Skin epidermis (tissue), 12 donors: ENCODE measurements around the gene SCAPER.
A peak's percentile ranks its signal among the peaks of the same experiment; 100 is the strongest.

Source experiments
- H3K27ac ChIP-seq, 21 experiments: fragments of 200-600 bp; sonication (generic) in 11 of 21; one replicate each; pipeline ENCODE4 v1.5.0; 2020; ENCODE audit warnings: mild to moderate bottlenecking in 3 of 21, inconsistent platforms in 2 of 21, moderate library complexity in 2 of 21
- H3K4me3 ChIP-seq, 7 experiments: fragments of 200-600 bp; sonication (generic) in 2 of 7; one replicate each; pipeline ENCODE4 v1.5.0; 2020; ENCODE audit warnings: inconsistent platforms in 2 of 7, mild to moderate bottlenecking in 2 of 7, moderate library complexity in 1 of 7

Gene SCAPER, protein sequence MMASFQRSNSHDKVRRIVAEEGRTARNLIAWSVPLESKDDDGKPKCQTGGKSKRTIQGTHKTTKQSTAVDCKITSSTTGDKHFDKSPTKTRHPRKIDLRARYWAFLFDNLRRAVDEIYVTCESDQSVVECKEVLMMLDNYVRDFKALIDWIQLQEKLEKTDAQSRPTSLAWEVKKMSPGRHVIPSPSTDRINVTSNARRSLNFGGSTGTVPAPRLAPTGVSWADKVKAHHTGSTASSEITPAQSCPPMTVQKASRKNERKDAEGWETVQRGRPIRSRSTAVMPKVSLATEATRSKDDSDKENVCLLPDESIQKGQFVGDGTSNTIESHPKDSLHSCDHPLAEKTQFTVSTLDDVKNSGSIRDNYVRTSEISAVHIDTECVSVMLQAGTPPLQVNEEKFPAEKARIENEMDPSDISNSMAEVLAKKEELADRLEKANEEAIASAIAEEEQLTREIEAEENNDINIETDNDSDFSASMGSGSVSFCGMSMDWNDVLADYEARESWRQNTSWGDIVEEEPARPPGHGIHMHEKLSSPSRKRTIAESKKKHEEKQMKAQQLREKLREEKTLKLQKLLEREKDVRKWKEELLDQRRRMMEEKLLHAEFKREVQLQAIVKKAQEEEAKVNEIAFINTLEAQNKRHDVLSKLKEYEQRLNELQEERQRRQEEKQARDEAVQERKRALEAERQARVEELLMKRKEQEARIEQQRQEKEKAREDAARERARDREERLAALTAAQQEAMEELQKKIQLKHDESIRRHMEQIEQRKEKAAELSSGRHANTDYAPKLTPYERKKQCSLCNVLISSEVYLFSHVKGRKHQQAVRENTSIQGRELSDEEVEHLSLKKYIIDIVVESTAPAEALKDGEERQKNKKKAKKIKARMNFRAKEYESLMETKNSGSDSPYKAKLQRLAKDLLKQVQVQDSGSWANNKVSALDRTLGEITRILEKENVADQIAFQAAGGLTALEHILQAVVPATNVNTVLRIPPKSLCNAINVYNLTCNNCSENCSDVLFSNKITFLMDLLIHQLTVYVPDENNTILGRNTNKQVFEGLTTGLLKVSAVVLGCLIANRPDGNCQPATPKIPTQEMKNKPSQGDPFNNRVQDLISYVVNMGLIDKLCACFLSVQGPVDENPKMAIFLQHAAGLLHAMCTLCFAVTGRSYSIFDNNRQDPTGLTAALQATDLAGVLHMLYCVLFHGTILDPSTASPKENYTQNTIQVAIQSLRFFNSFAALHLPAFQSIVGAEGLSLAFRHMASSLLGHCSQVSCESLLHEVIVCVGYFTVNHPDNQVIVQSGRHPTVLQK (N-terminal part only)

DNA sequence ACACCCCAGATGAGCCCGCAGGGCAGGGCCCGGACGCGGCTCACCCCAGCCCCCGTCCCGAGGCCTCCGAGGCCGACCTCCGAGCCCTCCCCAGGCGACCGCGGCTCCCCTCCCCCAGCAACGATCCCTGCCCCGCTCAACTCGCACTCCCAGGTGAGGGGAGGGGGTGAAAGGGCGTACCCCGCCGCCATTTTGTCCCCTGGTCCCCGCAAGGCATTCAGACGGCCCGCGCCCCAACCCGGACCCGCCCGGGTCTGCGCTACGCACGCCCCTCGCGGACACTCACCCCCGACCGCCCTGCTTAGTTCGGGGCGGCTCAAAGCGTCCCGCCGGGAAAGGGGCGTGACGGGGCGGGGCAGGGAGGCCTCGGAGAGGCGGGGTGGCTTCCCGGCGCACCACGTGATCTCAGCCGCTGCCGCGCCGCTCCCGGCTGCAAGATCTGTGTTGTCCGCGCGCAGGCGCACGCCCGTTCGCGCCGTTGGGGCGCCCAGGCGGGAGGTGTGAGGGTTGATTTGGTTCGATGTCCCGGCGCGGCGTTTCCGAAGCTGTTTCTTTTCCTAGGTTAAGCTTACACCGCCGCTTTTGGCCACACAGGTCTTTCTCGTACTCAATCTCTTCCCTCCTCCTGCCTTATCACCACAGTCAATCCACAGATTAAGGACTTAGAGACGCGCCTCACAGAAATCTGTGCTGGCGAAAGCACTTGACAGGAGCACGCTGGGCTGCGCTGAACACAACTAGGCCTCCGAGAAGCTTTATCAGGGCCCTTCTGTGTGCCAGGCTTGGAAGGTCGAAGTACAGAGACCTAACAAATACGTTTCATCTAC is at the start of gene SCAPER:
SCAPER (minus strand) TSS at position 328 of the 827 bp plus-strand sequence. CDS start 21,523 bp downstream, outside the sequence.
- Histone ChIP-seq H3K4me3 (peak within 1 kb of the TSS; percentile 62 to 98 (median 82)), H3K27ac (peak within 1 kb of the TSS; percentile 53 to 98 (median 91))

DNA sequence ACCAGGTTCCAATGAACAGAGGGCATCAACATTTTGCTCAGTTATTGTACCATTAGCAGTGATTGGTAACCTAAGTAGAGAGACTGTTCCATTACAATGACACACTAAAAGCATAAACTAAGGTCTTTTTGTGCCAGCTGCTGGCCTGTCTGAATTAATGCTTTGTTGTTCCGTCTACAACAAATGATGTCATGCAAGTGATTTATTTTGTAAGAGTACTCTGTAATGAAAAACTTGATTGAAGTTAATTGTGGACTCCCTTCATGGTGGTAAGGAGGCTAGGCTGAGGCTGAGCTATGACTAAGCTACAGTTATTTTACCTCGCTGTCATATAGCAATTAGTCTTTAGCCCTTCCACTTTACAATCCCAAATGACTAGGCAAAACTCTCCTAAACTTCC is 49.6 kb upstream of the SCAPER start:
- H3K27ac ChIP-seq = no peak overlapping the region
- no peak overlapping the region for H3K4me3 ChIP-seq

DNA sequence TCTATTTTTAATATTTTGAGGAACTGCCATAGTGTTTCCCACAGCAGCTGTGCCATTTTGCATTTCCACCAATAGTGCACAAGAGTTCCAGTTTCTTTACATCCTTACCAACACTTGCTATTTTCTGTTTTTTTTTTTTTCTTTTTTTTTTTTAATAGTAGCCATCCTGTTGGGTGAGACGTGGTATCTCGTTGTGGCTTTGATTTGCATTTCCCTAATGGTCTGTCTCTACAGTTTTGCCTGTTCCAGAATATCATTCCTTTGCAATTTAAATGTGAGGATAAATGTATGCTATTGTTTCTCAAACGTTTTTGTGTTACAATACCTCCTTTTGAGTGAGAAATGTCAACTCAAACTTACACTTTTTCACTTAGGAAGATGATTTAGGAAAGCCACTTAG is 48.8 kb upstream of the SCAPER start:
- no peak overlapping the region for H3K27ac ChIP-seq
- H3K4me3 ChIP-seq = no peak overlapping the region

DNA sequence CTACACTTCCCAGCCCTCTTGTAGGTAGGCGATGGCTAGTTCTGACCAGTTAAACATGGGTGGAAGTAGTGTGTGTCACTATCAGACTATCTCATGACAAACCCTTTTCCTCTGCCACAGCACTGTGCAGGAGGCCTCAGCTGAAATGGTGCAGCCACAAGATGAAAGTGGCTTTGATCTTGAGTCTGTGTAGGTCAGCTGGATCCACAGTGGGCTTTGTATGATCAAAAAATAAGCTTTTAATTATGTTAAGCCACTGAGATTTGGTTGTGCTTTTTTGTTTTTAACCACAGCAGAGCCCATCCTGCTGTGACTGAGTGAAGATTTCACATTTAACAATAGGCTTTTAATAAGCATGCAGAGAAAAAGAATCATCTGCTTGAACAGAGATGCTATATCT is 46.1 kb upstream of the SCAPER start:
- H3K27ac ChIP-seq = no peak overlapping the region

DNA sequence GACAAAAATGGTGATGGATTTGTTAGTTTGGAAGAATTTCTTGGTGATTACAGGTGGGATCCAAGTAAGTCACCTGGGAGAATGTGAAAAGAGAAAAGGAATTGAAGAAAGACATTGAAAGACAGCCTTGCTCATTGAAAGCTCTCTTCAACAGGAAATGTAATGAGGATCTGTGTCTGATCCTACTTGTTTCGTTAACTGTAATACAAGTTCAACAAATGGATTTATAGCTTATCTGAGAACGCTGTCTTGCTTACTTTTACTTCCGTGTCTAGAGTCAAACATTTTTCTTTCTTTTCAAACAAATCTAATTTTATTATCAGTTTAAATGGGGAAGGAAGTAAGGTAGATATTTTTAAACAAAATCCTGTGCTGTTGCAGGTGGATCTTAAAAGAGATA is 42.3 kb upstream of the SCAPER start:
- no peak overlapping the region for H3K4me3 ChIP-seq
- H3K27ac ChIP-seq = no peak overlapping the region

More for the DNA sequence above, 46.1 kb upstream of the SCAPER start:
- H3K4me3 ChIP-seq = no peak overlapping the region

DNA sequence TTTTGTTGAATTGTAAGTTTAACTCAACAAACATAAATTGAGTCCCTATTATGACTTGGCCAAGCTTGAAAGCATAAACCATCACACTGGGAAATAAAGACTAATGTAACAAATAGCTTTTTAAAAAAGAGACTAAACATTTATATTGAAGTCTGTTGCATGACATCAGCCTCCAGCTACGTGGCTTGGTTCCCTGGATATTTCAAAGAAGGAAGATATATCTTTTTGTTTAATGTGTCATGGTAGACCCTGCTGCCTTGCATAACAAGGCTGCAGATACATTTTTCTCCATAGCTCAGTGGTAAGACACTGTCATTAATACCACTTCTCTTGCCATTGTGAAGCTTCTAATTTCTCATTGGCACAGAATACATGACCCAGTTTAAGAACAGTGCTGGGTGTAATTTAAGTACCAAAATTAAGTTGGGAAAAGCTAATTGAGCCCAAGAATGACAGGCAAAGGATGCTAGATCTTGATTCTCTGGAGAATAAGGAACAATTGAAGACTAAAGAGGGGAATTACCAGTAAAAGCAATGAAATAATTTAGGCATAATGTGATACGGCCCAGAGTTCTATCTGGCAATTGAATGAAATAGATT is 40.5 kb upstream of the SCAPER start:
- H3K4me3 ChIP-seq = no peak overlapping the region
- no peak overlapping the region for H3K27ac ChIP-seq

DNA sequence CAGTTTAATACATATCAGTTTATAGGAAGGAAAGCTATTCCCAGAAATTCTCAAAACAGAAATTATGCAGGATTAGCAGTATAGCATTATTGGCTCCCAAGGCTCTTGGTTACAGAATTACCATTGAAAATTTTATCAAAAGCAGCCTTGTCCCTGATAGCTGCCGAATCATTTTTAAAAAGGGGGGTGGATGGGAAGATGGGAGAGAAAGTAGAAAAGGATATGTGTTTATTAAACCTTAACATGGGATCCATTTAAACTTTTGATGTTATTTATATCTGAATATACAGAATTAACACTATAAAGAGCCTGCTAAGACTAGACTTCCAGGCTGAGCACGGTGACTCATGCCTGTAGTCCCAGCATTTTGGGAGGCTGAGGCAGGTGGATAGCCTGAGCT is 37.2 kb upstream of the SCAPER start:
- H3K27ac ChIP-seq = no peak overlapping the region
- no peak overlapping the region for H3K4me3 ChIP-seq

DNA sequence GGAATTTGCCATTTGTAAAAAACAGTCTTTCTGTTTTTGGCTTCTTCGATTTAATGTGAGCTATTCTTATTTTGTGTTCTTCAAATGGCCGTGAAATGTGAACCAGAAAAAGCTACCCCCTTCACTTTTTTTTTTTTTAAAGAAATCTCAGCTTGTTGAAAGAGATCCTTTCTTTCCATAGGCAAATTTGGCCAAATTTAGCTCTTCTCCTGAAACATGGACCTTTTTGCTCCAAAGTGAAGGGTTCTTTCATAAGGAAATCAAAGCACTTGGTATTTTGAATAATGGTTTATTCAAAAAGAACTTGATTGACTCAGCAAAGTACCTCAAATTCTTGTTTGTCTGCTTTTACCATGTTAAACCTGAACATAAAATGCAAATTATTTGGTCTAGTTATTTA is 36.5 kb upstream of the SCAPER start:
- no peak overlapping the region for H3K4me3 ChIP-seq
- no peak overlapping the region for H3K27ac ChIP-seq

DNA sequence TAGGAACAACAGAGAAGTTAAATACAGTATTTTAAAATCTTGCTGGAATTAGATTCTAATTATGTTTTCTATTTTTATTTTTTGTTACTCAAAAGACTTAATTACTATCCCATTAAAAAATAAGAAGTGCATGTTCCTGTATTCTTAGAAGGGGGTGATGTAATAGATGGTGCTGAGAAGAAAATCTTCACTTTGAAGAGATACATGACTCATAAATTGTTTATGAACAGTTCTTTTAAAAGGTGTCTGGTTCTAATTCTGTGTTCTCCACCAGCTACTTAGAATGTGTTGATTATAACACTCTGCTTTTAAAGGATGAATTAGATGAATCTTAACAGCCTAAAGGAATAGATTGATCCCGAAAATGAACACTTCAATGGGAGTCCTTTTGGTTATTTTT is 34.6 kb upstream of the SCAPER start:
- Histone ChIP-seq H3K27ac (no peak overlapping the region), H3K4me3 (no peak overlapping the region)

DNA sequence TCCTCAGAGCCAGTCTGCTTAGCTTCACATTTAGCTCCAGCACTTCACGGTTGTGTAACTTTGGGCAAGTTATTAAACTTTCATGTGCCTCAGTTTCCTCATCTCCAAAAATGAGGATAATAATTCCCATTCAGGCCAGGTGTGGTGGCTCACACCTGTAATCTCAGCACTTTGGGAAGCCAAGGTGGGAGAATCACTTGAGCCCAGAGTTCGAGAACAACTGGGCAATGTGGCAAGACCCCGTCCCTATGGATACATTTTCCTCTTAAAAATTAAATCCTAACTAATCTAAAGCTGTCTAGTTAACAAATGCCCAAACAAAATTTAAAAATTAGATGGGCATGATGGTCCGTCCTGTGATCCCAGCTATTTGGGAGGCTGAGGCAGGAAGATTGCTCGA is 33.6 kb upstream of the SCAPER start:
- Histone ChIP-seq H3K4me3 (no peak overlapping the region), H3K27ac (no peak overlapping the region)

DNA sequence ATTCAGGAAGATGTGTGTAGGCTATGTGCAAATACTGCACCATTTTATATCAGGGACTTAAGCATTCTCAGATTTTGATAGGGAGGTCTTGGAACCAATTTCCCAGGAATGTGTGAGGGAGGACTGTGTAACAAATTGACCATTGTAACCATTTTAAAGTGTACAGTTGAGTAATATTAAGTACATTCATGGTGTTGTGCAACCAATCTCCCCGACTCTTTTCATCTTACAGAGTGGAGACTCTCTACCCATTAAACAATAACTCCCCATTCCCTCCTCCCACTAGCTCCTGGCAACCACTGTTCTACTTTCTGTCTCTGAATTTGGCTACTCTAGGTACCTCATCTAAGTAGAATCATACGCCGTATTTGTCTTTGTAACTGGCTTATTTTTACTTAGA is 31.5 kb upstream of the SCAPER start:
- Histone ChIP-seq H3K27ac (no peak overlapping the region), H3K4me3 (no peak overlapping the region)

DNA sequence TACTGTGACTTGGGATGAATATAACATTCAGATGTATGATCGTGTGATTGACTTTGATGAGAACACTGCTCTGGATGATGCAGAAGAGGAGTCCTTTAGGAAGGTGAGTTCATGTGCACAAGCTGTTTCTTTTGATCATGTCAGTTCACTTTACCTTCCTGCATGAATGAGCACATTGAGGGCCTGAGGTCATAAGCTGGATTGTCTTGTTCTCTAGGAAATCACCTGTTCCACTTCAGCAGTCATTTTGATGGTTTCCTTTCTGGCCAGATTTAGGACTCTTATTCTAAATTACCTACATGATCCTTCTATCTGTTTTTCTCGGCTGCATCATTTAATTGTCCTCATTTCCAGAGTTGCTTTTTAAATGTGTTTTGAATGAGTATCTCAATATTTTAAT is 30.5 kb upstream of the SCAPER start:
- Histone ChIP-seq H3K4me3 (no peak overlapping the region), H3K27ac (no peak overlapping the region)

DNA sequence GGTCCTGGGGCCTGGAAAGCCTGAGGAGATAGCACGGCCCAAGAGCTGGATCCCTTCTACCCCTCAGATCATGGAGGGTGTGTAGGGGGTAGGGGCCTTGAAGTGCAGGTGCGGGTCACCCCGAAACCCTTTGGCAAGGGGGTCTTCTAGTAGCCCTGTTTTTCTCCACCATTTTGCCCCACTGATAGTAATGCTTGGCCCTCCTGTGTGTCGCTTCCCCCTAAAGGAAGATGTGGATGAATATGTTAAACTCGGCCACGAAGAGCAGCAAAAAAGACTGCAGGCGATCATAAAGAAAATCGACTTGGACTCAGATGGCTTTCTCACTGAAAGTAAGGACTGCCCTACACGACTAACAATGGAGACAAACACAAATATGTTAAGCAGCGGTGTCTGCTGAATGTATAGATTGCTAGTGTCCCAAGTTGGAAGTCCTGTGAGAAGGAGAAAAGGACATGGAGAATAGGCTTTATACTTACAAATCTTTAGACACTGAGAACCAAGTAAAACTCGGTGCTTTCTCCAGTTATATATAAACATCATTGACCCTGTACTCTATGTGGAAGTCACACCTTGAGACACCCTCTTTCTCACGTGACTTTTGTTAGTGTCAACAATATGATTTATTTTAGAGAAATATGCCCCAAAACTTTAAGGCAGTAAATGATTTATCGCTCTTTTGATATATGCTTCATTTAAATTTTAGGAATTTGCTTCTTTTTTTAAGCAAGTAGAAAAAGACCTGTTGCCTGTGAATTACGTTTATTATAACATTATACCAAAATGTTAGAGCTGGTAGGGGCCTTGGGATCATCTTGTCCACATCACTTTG is 27.2 kb upstream of the SCAPER start:
- Histone ChIP-seq H3K4me3 (peak overlapping the region; percentile 60 to 93 (median 69)), H3K27ac (peak overlapping the region in 20 of 21 experiments; percentile 30 to 90 (median 82))

DNA sequence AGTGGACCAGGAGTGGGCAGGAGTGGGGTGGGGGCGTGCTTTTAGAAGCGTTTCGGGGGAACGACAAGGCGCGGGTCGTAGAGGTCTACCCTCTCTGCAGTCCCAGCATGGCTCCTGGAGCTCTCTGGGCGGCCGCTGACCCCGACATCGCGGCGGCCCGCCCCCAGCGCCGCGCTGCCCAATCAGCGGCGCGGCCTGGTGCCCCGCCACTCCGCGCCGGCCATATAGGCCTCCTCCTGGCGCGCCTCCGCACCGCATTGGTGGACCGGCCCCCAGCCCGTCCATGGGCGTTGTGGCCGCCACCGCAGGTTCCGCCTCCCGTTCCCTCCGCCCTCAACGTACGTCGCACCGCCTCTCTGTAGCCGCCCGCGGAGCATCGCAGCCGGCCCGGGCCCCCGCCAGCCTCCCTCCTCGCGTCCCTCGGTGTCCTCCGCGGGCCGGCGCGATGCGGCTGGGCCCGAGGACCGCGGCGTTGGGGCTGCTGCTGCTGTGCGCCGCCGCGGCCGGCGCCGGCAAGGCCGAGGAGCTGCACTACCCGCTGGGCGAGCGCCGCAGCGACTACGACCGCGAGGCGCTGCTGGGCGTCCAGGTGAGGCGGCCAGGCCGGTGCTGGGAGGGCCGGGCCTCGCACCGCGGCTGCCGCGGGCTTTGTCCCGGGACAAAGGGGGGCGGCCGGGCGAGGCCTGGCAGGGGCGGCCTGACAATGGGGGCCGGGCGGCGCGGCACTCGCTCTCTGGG is 26.4 kb upstream of the SCAPER start, which contains the start of gene RCN2:
RCN2 (plus strand) TSS at position 353 of the 738 bp plus-strand sequence; CDS start at position 446, 93 bp downstream.
- Histone ChIP-seq H3K27ac (peak within 1 kb of the TSS; percentile 30 to 90 (median 81)), H3K4me3 (peak within 1 kb of the TSS; percentile 60 to 93 (median 69))

DNA sequence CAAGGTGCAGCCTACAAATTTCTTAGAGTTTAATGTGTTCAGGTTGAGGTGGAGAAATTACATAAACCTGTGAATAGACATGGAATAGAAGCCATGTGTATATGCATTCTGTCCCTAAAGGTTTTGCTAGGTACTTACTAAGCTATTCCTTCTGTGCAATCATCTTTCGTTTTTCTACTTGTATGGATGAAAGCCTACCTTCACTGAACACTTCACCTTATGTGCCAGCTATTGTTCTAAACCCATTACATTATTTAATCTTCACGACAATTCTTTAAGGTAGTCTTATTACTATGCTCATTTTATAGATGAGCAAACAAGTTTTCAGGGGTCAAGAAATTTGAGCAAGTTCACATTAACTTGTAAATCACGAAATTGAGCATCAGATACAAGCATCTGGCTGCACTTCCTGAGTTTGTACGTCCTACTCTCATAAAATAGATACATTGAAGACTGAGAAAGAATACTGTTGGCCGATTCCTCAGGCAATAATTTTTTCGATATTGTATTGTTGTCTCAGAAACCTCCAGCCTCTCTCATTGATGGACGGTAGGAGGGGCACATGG is 25.8 kb upstream of the SCAPER start:
- H3K4me3 ChIP-seq = peak overlapping the region; percentile 60 to 93 (median 69)
- peak overlapping the region in 18 of 21 experiments; percentile 32 to 87 (median 68) for H3K27ac ChIP-seq

DNA sequence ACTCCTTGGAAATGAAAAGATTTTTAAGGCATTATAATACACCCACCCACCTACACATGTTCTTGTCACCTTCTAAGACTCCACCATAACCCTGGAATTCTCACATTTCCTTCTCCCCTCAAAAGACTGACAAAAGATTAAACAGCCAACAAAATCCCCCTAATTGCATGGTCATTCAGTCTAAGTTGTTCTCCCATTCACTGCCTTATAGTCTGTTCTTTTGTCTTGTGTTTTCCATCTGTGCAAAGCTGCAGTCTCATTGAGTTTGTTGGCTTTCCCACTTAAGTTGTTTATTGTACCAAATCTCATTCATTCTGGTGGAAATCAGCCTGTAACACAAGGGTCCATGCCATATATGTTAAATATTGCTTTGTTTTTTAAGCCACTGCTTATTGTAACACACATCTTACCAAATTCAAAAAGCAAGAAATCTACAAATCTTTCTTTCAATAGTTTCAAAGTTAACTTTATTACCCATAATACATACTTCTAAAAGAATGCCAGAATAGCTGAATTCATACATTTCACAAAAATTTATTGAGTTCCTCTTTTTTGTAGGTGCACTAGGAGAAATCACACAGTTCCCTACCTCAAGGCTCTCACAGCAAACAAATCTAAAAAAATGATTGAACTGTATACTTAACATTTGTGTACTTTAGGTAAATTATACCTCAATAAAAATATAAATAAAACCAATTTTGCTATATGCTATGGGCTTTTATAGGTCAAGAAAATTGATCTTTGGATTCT is 24.0 kb upstream of the SCAPER start:
- Histone ChIP-seq H3K4me3 (no peak overlapping the region), H3K27ac (no peak overlapping the region)
